ENCODE results near the gene HOXC11.
A peak's percentile ranks its signal among the peaks of the same experiment; 100 is the strongest.

Gene HOXC11

DNA sequence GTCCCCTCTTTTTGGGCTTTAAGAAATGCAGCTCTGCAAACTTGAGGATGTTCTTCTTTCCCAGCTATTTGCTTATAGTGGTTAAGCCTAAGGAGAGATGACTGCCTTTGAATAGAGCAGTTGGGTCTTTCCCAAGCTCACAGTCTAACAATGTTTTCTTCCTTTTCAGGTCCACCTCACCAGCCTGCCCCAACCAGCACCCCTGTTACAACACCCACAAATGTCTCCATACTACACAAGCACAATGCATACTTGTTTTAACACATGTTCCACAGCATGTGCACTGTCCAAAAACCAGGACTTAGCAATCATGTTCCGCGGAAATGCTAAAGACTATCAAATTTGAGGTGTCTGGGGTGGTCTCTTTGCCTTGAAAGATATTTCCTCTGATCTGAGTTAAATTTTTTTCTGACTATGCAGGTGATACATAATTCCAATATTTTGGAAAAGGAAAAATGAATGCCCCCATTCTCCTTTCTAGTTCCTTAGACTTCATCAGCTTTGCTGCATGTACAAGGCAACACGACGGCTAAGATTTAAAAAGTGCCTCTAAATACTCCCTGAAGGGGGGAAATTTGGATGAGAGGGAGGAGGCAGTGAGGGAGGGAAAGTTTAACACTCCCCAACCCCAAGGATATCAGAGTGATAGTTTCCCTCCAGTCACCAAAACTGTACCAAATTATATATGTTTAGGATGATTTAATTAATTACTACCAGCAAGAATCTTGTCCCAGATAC lies 40.9 kb upstream of the HOXC11 start:
- TF ChIP-seq, protein P1, sequence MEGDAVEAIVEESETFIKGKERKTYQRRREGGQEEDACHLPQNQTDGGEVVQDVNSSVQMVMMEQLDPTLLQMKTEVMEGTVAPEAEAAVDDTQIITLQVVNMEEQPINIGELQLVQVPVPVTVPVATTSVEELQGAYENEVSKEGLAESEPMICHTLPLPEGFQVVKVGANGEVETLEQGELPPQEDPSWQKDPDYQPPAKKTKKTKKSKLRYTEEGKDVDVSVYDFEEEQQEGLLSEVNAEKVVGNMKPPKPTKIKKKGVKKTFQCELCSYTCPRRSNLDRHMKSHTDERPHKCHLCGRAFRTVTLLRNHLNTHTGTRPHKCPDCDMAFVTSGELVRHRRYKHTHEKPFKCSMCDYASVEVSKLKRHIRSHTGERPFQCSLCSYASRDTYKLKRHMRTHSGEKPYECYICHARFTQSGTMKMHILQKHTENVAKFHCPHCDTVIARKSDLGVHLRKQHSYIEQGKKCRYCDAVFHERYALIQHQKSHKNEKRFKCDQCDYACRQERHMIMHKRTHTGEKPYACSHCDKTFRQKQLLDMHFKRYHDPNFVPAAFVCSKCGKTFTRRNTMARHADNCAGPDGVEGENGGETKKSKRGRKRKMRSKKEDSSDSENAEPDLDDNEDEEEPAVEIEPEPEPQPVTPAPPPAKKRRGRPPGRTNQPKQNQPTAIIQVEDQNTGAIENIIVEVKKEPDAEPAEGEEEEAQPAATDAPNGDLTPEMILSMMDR (IDR thresholded peaks at IDR 0.05; ENCODE audit: extremely low read depth, missing control alignments) = no peak
- no peak for DNase-seq (ENCODE audit: low spot score)

DNA sequence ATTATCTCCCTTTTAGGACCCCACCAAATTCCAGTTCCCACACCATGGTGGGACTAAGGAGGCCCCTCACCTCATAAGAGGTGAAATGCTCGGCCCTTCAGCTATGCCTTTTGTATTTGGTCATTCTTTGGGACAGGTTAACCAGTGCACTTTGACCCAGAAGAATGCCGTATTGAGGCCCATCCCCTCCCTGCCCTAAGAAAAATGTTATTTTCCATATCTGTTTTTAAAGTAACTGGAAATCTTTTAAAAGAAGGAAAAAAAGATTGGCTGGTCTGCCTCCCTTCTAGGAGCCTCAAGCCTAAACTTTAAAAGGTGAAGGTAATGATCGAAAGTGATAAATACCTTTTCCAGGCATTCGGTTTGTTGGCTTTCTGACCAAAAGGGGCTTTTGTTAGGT lies 40.0 kb upstream of the HOXC11 start:
- TF ChIP-seq, protein P1 (IDR thresholded peaks at IDR 0.05; ENCODE audit: extremely low read depth, missing control alignments) = no peak
- no peak for DNase-seq (ENCODE audit: low spot score)

DNA sequence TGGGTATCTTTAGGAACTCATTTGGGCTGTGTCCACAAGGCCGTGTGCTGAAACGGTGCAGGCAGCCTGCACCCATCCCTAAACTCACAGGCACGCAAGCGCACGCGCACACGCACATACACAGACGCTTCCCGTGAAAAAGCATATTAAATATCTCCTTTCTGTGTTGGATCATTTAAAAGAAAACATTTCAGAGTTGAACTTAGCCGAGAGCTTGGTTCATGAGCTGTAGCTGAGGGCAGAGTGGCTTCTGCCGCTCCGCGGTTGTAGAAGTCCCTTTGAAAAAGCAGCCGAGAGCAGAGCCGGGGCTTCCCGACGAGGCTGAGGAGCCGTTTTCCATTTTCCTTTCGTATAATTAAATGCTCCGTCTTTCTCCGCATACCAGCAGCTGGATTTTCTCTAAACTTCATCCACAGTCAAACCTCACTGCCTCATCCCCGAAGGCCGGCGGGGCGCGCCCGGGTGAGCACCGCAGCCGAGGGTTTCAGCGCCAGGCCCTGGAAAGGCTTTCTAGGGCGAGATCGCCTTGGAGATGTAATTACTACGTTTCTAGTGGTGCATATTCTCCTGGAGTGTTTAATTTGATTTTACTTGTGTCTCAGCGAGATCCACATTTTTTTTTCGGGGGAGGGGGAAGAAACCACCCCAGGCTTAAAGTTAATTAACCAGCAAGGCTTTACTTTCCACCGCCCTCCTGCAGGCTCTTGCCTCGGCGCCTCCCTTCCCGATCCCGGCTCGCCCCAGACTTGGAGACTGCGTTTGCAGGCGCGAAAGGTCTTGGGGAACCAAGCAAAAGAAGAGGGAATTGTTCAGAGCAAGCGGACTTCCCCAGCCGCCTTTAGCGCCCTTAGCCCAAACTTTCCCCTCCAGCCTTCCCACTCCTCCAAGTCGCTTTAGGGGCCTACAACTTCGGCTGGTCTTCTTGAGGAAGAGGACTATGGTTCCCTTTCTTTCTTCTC lies 37.3 kb upstream of the HOXC11 start:
- TF ChIP-seq, protein P1 (IDR thresholded peaks at IDR 0.05; ENCODE audit: extremely low read depth, missing control alignments) = no peak
- DNase-seq (ENCODE audit: low spot score) = no peak

DNA sequence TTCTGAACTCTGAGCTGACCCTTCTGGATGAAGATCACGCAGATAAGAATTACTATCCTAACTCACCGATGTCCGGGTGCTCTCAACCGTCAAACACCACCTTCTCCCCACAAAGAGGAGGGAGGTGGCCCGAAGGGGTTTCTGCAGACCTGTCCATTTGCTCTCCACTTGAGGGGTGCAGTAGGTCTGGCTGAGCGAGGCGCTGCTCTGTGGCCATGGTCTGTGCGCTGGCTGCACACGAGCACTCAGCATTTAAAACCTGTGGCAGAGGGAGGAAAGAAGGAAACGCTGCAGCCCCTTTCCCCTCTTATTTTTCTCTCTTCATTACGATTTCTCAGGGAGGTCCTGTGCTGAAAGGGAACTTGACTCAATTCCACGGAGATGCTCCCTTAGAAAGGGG lies 35.8 kb upstream of the HOXC11 start:
- no peak for DNase-seq (ENCODE audit: low spot score)

DNA sequence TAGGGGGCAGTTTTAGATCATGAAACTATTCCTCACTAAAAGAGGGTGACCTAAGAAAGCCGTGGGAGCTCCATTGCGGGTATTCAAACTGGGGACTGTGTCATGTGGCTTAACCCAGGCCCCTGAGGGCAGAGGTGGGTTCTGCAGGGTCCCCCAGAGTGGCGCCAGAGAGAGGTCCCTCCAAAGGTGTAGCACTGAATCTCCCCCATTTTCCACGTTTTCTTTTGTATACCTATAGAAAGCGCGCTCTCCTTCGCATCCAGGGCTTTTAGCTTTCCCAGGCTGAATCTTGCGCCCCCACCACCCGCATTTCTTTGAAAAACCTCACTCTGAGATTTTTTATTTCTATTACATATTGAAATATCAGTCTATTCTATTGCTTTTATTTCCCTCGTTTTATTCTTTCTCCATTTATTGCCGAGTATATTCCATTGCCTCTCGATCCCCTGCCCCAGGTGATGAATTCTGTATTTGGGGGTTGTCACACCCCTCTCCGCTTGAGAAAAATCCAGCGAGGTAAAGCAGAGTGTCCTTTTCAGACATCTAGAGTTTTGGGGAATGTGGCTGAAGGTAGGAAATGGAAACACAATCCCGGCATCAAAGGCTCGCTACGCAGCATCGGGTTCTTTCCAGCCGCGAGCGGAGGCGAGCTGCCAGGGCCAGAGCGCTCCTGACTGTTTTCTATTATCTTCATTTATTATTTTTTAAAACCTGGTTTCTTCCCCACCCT lies 35.2 kb upstream of the HOXC11 start:
- no peak for DNase-seq (ENCODE audit: low spot score)
- TF ChIP-seq, protein P1 (IDR thresholded peaks at IDR 0.05; ENCODE audit: extremely low read depth, missing control alignments) = no peak

More for the DNA sequence above, 35.8 kb upstream of the HOXC11 start:
- TF ChIP-seq, protein P1 (IDR thresholded peaks at IDR 0.05; ENCODE audit: extremely low read depth, missing control alignments) = no peak

DNA sequence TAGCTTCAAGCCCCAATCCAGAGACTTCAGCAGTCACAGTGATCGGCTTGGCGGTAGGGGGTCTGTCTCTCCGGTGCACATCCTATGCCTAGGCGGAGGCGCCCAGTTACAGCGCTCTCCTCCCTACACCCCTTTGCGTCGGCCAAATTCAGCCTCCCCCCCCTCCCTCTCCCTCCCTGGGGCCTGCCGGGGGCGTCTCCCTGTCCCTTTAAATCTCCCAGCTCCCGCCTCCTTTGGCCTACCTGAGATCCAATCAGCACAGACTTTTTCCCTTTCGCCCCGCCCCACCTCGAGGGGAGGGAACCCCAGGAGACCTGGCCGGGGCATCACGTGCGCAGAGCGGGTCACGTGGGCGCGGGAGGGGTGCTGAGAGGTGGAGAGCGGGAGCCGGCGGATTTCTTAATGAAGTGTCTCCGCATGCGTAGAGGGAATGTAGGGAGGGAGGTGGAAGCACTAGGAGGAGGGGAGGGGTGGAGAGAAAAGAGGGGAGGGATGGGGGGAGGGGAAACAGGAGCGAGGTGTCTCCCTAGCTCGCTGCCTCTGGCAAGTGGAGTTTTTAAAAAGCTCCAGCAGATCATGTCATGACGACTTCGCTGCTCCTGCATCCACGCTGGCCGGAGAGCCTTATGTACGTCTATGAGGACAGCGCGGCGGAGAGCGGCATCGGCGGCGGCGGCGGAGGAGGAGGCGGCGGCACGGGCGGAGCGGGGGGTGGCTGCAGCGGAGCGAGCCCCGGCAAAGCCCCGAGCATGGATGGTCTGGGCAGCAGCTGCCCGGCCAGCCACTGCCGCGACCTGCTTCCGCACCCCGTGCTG lies 34.4 kb upstream of the HOXC11 start, which contains the start of gene HOXC13:
HOXC13 (plus strand) TSS at position 506 of the 815 bp plus-strand sequence; CDS start at position 582, 76 bp downstream.
- DNase-seq (ENCODE audit: low spot score) = peak; percentile 68
- TF ChIP-seq, protein P1 (IDR thresholded peaks at IDR 0.05; ENCODE audit: extremely low read depth, missing control alignments) = no peak
